Measurements from ENCODE around the gene EFNA2.
"Not testable (repeated sequence)": the region's sequence is repeated elsewhere in the genome, so short reads cannot be mapped to it uniquely, and the experiment has no call there.

The EFNA2 gene

GRCh38 chr19:1322198-1322981 lies 36.7 kb downstream of the EFNA2 start:
- no peak for DNase-seq (ENCODE audit: extremely low spot score)
- ChIA-PET POLR2A (no interaction called here), CTCF (no interaction called here)
- TF ChIP-seq, protein P1, sequence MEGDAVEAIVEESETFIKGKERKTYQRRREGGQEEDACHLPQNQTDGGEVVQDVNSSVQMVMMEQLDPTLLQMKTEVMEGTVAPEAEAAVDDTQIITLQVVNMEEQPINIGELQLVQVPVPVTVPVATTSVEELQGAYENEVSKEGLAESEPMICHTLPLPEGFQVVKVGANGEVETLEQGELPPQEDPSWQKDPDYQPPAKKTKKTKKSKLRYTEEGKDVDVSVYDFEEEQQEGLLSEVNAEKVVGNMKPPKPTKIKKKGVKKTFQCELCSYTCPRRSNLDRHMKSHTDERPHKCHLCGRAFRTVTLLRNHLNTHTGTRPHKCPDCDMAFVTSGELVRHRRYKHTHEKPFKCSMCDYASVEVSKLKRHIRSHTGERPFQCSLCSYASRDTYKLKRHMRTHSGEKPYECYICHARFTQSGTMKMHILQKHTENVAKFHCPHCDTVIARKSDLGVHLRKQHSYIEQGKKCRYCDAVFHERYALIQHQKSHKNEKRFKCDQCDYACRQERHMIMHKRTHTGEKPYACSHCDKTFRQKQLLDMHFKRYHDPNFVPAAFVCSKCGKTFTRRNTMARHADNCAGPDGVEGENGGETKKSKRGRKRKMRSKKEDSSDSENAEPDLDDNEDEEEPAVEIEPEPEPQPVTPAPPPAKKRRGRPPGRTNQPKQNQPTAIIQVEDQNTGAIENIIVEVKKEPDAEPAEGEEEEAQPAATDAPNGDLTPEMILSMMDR (IDR thresholded peaks at IDR 0.05; ENCODE audit: control extremely low read depth, extremely low read depth, low read depth, missing control alignments), result no peak

DNA sequence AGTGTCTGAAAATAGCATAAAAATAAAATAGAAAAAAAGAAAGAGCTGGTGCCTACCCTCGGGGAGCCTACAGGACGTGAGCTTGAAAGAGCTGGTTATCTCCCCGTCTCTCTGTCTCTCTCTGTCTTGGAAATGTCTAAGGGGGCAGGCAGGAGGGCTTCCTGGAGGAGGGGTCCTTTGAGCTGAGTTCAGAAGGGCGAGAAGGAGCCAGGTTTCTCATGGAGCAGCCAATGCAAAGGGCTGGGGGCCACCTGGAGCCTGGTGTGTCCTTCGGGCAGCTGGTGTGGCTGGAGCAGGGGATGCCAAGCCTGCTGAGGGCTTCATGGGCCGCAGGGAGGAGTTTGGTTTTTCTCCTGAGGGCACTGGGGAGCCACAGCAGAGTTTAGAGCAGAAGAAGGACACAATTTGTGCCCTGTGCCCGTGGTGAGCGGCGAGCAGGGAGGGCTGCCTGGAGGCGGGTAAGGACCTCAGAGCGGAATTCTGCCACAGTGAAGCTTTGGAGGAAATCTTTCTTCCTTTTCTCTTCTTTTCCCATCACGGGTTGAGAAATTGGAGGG lies 38.7 kb downstream of the EFNA2 start:
- CTCF ChIA-PET, result interaction anchor here (1.3 kb wide), 1 partner anchor 11 kb away, joined by 3 read pairs; no protein-coding TSS in a partner anchor
- POLR2A ChIA-PET, result no interaction called here
- TF ChIP-seq, protein P1 (IDR thresholded peaks at IDR 0.05; ENCODE audit: control extremely low read depth, extremely low read depth, low read depth, missing control alignments), result no peak
- no peak for DNase-seq (ENCODE audit: extremely low spot score)

GRCh38 chr19:1324806-1325567 lies 39.3 kb downstream of the EFNA2 start:
- peak; percentile 36 for DNase-seq (ENCODE audit: extremely low spot score)
- ChIA-PET POLR2A (no interaction called here), CTCF (interaction anchor here (1.3 kb wide), 1 partner anchor 11 kb away, joined by 3 read pairs; no protein-coding TSS in a partner anchor)
- TF ChIP-seq, protein P1 (IDR thresholded peaks at IDR 0.05; ENCODE audit: control extremely low read depth, extremely low read depth, low read depth, missing control alignments), result no peak

- ChIA-PET CTCF (no interaction called here), POLR2A (no interaction called here)
- DNase-seq (ENCODE audit: extremely low spot score), result no peak
- TF ChIP-seq, protein P1 (IDR thresholded peaks at IDR 0.05; ENCODE audit: control extremely low read depth, extremely low read depth, low read depth, missing control alignments), result no peak
Measured at GRCh38 chr19:1325568-1326294, 40.1 kb downstream of the EFNA2 start.

- POLR2A ChIA-PET, result no interaction called here
- CTCF ChIA-PET, result no interaction called here
Measured at GRCh38 chr19:1327125-1327524, 41.5 kb downstream of the EFNA2 start.

GRCh38 chr19:1332208-1332607 lies 46.5 kb downstream of the EFNA2 start:
- DNase-seq (ENCODE audit: extremely low spot score); POLR2A ChIA-PET; CTCF ChIA-PET: not testable (repeated sequence)

More at GRCh38 chr19:1327125-1327524, 41.5 kb downstream of the EFNA2 start:
- TF ChIP-seq, protein P1 (IDR thresholded peaks at IDR 0.05; ENCODE audit: control extremely low read depth, extremely low read depth, low read depth, missing control alignments), result no peak
- no peak for DNase-seq (ENCODE audit: extremely low spot score)

Data from GM10248 (cell line).